Measurements from ENCODE around the gene AKAP6.

DNA sequence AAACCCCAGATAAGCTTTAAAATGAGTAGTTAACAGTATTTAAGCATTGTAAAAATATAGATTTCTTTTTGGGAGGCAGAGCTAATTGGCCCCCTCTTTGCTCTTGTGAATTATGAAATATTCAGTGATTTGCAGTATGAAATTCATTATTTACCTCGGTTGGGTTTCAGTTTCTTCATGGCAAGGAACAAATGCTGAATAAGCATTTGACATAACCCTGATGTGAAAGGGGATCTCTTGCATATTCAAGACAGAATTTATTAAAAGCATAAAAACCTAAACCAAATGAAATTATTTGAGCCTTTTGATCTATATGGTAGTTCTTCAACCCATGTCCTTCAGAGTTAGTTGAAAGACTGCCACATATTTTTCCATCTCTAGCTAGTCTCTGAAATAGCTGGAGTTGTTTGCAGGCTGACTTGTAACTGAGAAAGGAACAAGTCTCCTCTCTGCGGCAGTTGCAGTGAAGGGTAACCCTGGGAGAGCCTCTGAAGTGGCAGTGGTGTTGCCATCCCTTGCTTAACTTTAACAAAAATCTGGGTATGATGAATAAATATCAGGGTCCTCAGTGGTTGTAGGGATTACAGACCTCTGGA lies 690 bp downstream of the AKAP6 start:
- TF ChIP-seq CTCF (IDR thresholded peaks at IDR 0.05) (no peak), POLR2A (IDR thresholded peaks at IDR 0.05) (no peak), EP300 (IDR thresholded peaks at IDR 0.05) (no peak), POLR2AphosphoS5 (IDR thresholded peaks at IDR 0.05) (no peak)
